Hematopoietic multipotent progenitor cell treated with erythropoietin and hydrocortisone succinate and interleukin-3 and kit ligand, for 8 days (in vitro differentiated cells): ENCODE measurements around the gene CTSF.
"Not testable (repeated sequence)": the region's sequence is repeated elsewhere in the genome, so short reads cannot be mapped to it uniquely, and the experiment has no call there.

Source experiments
- DNase-seq: peaks from one replicate; pipeline ENCODE4 v3.0.0-alpha.2; 2015

Gene CTSF

DNA sequence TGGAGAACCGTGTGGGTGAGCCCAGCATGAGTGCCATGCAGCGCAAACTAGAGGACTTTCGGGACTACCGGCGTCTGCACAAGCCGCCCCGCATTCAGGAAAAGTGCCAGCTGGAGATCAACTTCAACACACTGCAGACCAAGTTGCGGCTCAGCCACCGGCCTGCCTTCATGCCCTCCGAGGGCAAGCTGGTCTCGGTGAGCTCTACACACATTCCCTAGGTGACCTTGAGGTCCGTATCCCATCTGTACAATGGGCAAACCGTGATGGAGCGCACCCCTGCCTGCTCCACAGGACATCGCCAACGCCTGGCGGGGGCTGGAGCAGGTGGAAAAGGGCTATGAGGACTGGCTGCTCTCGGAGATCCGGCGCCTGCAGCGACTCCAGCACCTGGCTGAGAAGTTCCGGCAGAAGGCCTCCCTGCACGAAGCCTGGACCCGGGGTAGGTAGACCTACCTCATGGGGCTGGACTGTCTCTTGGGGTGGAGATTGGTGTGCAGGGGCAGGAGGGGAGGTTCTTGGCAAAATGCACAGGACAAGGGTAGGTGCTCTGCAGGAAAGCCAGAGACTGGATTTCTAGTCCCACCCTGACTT, 10.6 kb downstream of the CTSF start:
- no peak for DNase-seq

DNA sequence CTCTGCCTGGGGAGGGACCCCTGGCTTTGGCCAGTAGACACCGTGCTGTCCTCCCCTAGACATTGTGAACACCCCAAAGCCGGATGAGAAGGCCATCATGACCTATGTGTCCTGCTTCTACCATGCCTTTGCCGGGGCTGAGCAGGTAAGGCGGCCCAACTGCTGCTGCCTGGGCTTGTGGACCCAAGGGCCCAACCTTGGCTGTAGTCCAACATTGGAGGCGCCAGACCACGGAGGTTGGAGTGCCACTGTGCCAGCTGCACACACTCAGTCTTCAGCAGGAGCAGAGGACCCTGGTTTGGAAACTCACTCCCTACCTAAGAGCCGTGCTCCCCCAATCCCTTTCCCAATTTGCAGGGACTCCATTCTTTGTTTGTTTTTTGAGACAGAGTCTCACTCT, 12.3 kb downstream of the CTSF start:
- DNase-seq = no peak

DNA sequence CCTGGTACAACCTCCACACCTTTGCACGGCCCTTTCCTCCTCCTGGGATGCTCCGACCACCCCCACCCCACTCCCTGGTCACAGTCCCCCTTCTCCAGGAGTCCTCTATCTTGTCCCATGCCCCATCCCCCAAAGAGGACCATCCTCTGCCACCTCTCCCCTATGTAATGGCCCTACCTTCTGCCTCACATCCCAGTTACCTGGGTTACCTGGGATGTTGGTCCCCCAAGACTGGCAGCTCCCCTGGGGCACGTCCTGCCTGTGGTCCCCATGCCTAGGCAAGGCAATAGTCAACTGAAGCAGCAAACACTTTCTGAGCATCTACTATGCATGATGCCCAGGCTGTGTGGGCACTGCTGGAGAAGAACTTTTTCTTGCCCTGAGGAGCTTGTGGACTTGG, 13.0 kb downstream of the CTSF start:
- DNase-seq = no peak

DNA sequence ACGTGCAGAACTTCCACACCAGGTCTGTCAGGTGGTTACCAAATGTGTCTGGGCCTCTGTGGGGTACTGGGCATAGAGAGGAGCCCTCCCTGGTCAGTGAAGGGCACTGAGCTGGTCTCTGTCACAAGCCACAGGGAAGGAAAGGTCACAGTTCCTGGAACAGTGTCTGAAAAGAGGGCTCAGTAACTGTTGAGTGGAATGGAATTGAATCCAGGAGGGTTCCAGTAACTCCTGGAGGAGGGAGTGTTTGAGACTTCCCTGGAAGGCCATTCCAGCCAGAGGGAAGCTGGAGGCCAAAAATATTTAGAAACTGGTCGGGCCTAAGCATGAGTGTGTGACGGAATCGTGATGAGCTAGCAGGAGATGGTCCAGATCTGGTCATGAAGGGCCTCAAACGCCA, 13.8 kb downstream of the CTSF start:
- no peak for DNase-seq

DNA sequence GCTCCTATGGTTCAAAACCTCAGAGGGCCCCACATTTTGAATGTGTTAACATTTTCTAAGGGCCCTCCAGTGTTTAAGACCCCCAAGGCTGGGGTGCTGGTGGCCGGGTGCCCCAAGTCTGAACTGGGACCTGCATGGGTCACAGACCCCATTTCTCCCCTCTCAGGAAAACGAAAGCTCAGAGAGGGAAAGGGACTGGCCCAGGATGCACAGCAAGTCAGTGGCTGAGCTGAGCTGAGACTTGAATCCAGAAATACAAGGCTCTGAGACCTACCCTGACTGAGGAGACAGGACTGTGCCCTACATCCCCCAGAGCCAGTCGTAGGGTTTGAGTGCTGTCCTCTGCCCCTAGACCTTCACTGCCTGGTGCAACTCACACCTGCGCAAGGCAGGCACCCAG, 17.5 kb downstream of the CTSF start:
- no peak for DNase-seq

DNA sequence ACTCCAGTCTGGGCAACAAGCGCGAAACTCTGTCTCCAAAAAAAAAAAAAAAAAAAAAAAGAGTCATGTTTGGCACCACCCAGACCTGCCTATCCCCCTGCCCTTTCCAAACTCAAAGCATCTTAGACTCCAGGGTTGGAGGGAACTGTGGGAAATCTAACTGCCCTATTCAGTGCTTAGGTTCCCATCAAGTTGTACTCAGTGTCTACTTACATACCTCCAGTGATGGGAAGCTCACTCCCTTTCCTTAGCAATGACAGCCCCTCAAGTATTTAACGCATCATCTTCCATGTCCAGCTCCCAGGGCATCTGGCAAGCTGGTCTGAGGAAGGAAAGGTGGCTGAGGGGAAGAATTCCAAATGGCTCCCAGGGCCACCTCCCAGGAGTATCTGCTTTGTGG, 18.7 kb downstream of the CTSF start:
- DNase-seq = no peak

DNA sequence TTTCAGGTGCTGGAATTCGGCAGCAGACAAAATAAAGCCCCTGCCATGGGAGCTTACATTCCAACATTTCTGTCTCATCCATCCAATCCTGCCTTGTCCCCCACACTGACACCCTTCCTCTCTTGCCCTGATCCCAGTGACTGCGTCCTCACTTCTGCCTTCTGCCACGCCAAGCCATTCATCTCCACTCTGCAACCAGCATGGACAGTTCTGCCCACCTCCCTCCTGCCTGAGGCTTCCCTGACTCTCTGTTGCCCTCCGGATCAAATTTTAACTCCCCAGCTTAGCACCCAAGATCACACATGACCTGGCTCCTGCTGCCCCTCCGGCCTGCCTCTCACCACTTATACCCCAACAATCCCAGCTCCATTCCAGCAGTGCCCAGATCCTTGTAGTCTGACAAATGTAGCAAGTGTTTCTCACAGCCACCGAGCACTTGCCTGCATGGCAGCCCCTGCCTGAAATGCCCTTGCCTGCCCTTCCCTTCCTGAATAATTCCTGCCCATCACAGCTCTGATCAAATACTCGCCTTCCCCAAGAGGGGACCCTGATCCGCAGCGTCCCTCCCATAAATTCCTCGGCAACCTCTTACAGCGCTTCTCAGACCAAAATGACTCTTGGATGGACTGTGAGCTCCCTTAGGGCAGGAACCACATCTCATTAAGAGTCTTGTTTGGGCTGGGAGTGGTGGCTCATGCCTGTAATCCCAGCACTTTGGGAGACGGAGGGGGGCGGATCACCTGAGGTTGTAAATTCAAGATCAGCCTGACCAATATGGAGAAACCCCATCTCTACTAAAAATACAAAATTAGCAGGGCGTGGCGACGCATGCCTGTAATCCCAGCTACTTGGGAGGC, 19.4 kb downstream of the CTSF start:
- no peak for DNase-seq

DNA sequence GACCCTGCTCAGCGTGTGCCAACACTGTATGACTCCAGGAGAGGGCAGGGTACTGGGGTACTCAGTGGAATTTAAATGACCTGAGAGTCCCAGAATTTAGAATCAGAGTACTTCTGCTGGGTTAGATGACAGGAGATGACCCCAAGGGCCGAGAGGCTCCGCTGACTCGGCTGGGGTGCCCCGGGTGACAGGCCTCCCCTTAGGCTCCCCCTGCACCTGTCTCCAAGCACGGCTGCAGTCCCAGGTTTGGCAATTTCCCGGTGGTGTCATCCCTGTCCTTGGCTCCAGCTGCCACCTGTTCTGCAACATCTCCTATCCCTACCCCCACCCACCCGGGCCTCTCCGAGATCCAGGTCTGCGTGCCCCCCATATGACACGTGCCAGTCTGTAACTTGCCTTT, 20.4 kb downstream of the CTSF start:
- no peak for DNase-seq

DNA sequence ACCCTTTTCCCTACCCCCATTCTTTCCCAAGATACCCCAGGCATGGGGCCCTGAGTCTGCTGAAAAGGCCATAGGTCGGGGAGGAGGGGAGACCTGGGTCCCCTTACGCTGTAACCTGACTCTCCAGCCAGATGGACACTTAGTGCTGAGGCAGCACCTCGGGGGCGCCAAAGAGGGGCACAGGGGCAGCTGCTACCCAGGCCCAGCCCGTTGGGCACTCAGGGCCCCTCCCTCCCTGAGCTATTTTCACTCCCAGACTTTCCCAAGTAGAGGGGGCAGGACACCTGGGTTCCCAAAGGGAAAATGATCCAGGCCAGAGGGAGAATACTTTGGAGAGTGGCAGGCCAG, 20.8 kb downstream of the CTSF start:
- DNase-seq = no peak

DNA sequence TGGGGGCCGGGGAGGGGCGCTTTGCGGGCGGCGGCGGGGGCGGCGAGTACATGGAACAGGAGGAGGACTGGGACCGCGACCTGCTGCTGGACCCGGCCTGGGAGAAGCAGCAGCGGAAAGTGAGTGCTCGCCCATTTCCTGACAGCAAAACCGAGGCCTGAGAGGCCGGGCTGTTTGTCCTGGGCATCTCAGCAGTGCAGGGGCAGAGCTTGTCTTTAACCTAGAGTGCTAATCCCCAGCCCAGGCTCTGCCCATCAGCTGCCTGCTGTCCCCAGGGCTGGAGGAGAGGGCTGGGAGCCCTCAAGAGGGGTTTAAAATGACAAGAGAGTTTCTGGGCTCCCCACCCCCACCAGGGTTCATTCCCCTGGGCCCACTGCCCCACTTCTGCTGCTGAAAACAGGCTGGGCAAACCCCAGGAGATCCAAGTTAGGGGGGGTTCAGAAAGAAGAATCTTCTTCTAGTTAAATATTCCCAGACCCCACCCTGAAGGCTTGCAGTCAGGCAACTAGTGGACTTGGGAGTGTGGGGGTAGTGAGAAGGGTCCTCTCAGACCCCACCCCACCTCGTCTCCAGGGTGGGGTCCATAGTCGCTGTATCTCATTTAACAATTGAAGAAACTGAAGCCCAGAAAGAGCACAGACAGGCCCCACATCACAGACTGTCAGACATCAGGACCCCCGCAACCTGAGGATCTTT, 21.3 kb downstream of the CTSF start:
- no peak for DNase-seq

DNA sequence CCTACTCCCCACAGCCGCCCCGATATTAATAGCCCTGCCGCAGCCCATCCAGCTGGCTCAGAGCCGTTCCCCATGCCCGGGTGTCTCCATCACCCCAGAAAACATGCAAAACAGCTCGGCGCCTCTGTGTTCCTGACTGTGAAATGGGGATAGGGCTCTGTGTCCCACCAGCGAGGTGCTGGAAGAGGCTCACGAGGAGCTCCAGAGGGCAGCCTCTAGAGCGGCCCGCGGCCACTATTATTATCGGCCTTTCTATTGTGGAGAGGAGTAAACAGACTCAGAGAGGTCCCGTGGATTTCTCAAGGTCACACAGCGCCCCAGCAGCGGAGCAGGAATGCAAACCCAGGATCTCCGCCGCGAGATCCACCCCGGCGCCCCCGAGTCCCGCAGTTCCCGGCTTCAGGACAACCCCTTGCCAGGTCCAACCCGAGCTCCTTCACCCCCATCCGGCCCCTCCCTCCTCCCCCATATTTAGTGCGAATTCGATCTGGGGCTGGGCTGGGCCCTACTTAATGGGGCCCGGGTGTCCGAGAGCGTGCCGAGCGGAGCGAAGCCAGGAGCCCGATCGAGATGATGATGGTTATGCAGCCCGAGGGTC, 21.9 kb downstream of the CTSF start, which contains the start of gene ACTN3:
Gene ACTN3 (plus strand): TSS at position 536 of the 598 bp plus-strand sequence. CDS start 35 bp downstream, at position 571.
- DNase-seq = no peak

DNA sequence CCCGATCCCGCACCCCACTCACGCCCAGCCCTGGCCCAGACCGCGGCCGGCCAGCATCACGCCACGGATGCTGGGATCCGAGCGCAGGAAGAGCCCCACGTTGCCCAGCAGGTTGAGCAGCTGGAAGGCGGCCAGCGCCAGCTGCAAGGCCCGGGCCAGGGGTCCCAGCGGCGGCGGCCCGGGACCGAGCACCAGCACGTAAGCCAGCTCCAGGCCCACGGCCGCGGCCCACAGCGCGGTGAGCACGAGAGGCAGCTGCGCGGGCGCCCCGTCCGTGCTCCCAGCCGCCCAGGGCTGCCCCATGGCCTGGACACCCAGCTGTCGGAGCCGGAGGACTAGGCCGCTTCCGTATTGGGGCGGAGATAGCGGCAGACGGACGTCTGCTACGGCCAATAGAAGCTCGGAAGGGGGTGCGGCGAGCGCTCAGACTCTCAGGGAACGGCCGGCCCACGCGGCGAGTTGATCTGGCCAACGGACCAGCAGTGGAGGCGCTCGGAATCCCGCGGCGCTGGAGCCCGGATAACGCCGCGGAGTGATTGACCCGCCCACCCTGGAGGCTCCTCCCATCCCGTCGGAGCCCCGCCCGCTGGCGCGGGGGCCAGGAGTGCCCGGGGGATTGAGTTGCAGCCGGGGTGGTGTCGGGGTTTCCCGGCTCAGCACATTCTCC, 22.6 kb downstream of the CTSF start, which contains the start of gene ZDHHC24:
Gene ZDHHC24 (minus strand): TSS at position 348 of the 667 bp plus-strand sequence. CDS start 45 bp downstream, at position 303.
- peak; percentile 97 for DNase-seq

DNA sequence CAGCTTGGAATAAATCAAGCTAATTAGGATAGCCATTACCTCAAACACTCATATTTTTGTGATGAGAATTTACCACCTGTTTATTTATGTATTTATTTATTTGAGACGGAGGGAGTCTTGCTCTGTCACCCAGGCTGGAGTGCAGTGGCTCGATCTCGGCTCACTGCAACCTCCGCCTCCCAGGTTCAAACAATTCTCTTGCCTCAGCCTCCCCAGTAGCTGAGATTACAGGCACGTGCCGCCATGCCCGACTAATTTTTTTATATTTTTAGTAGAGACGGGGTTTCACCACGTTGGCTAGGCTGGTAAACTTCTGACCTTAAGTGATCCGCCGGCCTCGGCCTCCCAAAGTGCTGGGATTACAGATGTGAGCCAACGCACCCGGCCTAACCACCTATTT, 23.5 kb downstream of the CTSF start:
- not testable (repeated sequence) for DNase-seq

DNA sequence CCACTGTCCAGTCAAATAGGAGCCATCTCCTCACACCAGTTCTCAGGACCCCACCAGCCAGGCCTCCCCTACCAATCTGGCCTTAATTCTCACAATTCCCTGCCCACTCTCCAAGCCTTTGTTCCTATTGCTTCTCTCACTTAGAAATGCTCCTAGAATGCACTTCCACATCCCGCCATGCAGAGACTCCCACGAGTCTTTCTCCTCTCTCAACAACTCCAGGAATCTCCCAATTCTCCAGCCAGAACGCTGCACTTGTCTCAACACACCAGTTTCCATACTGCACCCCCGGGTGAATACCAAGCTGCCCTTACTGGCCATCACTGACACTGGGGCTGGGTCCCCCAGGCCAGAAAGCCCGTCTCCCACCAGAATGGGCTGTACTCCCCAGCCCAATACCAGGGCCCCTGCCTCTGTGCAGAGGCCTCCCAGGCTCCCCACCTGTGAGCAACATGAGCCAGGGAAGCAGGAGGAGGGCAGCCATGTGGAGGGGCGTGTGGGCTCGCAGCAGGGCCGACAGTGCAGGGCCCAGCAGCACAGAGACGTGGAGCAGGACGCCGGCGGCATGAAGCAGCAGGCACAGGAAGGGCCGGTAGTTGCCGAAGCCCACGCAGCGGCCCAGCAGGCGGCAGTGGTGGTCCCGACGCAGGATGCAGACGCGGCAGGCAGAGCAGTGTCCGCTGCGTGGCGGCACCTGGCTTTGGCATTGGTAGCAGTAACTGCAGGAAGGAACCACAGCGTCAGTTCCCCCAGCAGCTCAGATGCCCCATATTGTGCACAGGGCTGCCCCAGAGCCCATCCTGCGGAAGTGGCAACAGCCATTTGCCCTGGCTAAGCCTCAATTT, 24.9 kb downstream of the CTSF start:
- DNase-seq = peak; percentile 69

DNA sequence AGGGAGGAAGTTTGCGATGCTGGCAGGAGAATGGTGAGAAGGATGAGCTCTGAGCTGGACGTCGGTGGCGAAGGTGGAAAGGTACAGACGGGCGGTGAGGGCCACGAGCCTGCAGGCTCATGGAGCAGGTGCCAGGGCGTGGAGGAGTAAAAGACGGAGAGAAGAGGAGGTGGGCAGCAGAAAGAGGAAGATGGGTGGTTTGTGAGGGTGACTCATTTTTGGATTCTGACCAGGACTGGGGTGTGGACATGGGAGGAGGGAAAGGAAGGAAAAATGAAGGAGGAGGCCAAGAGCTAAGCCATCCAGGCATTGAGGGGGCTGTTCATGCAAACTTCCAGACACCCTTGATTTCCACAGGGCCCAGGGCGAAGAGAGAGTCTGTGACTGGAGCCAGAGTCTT, 26.0 kb downstream of the CTSF start:
- no peak for DNase-seq

DNA sequence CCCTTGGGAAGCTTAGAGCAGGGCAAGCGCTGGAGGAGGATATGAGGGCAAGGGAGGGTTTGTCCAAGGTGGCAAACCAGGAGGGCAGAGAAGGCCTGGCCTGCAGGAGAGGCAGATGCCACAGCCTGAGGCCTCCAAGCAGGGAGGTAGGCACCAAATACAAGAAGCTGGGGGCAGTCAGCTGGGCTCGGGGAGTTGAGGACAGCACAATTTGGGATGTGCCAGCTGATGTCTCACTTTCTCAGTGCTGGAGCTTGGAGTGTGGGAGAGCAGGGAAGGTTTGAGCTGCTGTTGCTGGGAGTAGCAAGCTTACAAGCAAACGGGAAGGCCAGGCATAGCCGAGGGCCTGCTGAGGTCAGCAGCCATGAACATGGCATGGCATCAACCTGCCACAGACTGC, 26.5 kb downstream of the CTSF start:
- DNase-seq = no peak

DNA sequence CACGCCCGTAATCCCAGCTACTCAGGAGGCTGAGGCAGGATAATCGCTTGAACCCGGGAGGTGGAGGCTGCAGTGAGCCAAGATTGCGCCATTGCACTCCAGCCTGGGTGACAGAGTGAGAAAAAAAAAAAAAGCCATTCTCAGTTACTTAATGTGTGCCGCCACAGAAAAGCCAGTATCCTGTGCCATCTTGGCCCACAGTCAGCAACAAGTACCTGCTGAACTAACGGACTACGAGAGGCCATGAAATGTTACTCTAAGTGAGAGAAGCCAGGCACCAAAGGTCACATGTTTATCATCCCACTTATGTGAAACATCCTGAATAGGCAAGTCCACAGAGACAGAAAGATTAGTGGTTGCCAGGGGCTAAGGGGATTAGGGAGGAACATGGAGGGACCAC, 27.8 kb downstream of the CTSF start:
- DNase-seq = not testable (repeated sequence)

DNA sequence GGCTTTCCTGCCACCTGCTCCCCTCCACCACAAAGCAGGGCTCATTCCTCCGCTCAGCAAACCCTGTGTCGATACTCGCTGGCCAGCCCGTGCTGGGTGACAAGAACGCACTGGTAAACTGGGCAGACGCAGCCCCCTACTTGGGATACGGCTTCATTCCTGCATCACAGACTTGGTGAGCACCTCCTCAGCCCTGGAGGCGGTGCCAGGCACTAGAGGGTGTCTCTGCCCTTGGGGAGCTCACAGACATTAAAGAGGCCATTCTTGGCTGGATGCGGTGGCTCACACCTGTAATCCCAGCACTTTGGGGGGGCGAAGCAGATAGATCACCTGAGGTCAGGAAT, 28.6 kb downstream of the CTSF start:
- DNase-seq = no peak

DNA sequence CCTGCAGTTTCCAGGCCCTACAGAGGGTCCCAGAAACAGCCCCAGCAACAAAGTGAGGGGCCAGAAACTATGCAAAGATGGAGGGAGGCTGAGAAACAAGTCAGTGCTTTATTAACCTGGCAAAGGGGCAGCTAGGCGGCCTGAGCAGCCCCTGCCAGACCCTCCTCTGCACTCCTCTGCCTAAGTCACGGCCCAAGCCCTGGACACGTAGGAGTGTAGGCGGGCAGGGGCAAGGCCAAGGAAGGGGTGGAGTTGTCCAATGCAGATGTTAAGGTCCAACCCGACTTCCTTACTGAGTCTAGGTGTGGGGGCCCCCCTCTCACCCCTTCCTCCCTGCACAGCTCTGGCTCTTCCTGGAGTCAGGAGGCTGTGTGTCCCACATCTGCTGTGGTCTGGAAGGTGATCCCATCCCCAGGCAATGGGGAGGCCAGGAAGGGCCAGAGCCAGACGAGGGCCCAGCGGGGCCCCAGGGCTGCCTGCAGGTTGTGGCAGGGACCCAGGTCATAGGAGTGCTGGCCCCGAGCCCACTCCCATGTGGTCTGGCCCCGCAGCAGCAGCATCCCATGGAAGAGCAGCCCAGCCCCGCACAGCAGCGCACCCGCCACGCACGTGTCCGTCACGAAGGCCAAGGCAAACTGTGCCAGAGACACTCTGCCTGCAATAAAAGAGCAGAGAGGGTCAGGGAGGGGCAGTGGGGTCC, 29.1 kb downstream of the CTSF start:
- no peak for DNase-seq

DNA sequence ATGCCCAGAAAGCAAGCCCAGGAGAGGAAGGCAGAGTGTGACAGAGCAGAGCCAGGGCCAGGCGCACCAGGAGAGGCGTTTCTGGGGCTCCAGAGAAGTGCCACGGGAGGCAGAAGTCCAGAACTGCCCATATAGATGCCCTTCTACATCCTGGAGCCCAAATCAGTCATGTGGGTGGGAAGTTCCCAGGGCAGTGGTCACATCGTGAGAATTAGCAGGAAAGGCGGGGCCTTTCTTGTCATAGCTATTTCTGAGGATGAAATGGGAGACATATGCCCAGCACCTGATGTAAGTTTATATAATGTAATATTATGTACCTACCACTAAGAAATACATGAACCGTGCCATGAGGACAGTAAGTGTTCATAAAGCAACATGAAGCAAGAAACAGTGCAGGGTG, 35.6 kb downstream of the CTSF start:
- no peak for DNase-seq

DNA sequence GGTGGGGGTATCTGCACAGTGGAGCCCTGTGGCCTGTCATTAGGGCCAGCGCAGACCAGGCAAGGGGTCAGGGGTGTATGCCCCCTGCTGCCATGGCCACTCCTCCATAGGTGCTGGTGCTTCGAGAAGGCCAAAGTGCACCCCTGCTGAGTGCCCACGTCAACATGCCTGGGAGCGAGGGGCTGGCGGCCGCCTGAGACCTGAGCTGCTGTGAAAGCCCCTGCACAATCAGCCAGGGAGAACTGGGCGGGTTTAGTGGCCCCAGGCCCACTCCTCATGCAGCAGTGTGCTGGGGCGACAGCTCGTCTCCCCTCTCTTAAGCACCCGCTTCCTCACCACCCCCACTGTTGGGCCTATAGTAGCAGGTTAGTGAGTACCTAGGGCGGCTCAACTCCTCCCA, 36.6 kb downstream of the CTSF start:
- DNase-seq = no peak
